Peyer's patch (tissue), 4 donors: Measurements from ENCODE around the gene LIM2. TPM values are rescaled to one million over a fixed set of nuclear protein-coding genes. Genes with fewer than 3 reads are reported as not detected.
"Not testable (repeated sequence)": the region's sequence is repeated elsewhere in the genome, so short reads cannot be mapped to it uniquely, and the experiment has no call there.

Experiments used
- DNase-seq, 3 donors: peaks; one replicate each; pipeline ENCODE4 v3.0.0-alpha.2; 2017 to 2019
- H3K27ac ChIP-seq, 4 donors: fragments of 200-600 bp; sonication (generic); one replicate each; pipeline ENCODE4 v1.5.1; 2016 to 2019
- H3K27me3 ChIP-seq, 2 donors: fragments of 200-600 bp; sonication (generic); one replicate each; pipeline ENCODE4 v1.5.1; 2019
- H3K36me3 ChIP-seq, 3 donors: fragments of 200-600 bp; sonication (generic); one replicate each; pipeline ENCODE4 v1.5.1; 2016 to 2019
- H3K4me1 ChIP-seq, 4 donors: fragments of 200-600 bp; sonication (generic); one replicate each; pipeline ENCODE4 v1.5.1; 2016 to 2019
- H3K4me3 ChIP-seq, 4 donors: fragments of 200-600 bp; sonication (generic); 1 replicate in 3 of 4; 2 replicates in 1 of 4; pipeline ENCODE4 v1.5.1; 2016 to 2019; ENCODE audit warnings: mild to moderate bottlenecking in 1 of 4
- H3K9me3 ChIP-seq, 4 donors: fragments of 200-600 bp; sonication (generic); one replicate each; pipeline ENCODE4 v1.5.1; 2016 to 2019; ENCODE audit warnings: mild to moderate bottlenecking in 1 of 4
- CTCF ChIP-seq, 6 experiments: fragments of 450-650 bp in 4 of 6; fragments of 200-600 bp in 2 of 6; sonication (generic) in 1 of 6; IDR thresholded peaks; one replicate each; pipeline ENCODE4 v1.5.1; 2017 to 2019; ENCODE audit warnings: antibody characterized with exemption in 6 of 6, mild to moderate bottlenecking in 3 of 6, moderate library complexity in 1 of 6
- POLR2A ChIP-seq, 2 donors: fragments of 450-650 bp; IDR thresholded peaks; one replicate each; pipeline ENCODE4 v1.5.1; 2017; ENCODE audit warnings: antibody characterized with exemption in 2 of 2, mild to moderate bottlenecking in 2 of 2, moderate library complexity in 2 of 2
- total RNA-seq, 4 donors: library from RNA; depleted of rRNA; stranded (reverse); fragments of >200 nt; gene quantifications; one replicate each; pipeline ENCODE4 v1.1.0, GENCODE V29; 2016

LIM2 gene
- total RNA-seq, 4 donors from 2014 or later: not detected

DNA sequence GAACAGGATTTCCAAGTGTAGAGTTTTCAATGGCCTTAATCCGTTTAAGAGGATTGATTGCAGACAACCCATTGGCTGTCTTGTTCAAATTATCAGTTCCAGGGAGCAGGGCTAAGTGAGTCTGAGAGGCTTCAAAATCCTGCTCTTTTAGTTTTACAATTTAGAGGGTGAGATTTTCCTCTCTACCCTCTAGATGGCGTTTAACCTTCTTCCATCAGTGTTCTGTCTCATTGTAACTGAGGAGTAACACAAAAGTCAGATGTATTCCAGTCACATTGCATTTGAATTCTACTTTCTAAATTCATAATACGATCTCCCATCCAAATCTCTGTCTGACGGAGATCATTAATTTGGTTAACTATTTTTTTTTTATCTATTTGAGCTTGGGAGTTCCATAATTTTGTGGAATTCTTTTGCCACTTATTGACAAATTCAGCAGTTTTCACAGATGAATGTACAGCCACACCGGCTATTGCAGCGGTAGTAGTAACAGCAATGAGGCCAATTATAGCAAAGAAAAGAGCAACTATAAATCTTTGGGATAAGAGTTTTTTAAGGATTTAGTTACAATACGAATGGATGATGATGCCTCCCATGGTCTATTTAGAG, 10.4 kb upstream of the LIM2 start:
- Histone ChIP-seq H3K27ac (no peak overlapping the region), H3K9me3 (peaks cover 0 to 10% (median 4%) of the 10 kb centered on the region in 4 donors), H3K4me3 (no peak overlapping the region), H3K36me3 (no peaks in the 10 kb centered on the region), H3K27me3 (no peaks in the 10 kb centered on the region), H3K4me1 (peaks cover 0 to 11% (median 6%) of the 10 kb centered on the region in 4 donors)
- DNase-seq: no peak
- peak; percentile 18 to 59 (median 48) for TF ChIP-seq CTCF (IDR thresholded peaks at IDR 0.05)
- no peak for TF ChIP-seq POLR2A (IDR thresholded peaks at IDR 0.05)

DNA sequence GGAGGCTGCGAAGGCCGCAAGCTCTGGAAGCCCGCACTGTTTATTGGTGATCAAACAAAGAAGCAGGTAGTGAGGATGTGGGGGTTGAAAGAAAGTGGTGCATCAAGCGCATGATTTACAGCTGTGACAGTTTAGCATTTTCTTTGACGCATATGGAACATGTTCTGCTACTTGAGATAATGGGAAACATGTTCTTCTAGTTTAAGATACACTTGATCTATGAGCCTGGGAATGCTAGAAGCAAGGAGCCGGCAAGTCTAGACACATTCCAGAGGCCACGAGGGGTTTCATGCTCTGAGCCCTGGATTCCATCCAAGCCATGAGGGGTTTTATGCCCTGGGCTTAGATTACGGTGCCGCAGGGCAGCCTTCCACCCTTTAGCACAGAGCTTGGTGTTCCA, 9.7 kb upstream of the LIM2 start:
- H3K4me1 ChIP-seq: peaks cover 0 to 11% (median 6%) of the 10 kb centered on the region in 4 donors
- not testable (repeated sequence) for H3K27ac ChIP-seq, H3K27me3 ChIP-seq, H3K36me3 ChIP-seq, H3K4me3 ChIP-seq, DNase-seq, H3K9me3 ChIP-seq

DNA sequence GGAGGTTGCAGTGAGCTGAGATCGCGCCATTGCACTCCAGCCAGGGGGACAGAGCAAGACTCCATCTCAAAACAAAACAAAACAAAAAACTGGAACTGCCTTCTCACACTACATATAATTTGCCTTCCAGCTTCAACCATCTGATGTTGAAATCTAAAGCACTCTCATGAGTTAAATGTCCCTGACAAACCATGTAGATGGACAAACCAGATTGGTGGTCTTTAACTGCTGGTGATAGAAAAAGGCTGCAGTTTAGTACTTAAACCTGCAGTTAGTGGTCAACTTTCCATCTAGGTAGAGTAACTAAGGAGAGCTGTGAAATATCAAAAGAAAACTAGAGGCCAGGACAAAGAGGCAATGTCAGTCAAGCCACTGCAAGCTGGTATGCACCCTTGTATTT, 8.4 kb upstream of the LIM2 start:
- Histone ChIP-seq H3K9me3 (no peaks in the 10 kb centered on the region), H3K27ac (no peak overlapping the region), H3K27me3 (no peaks in the 10 kb centered on the region), H3K4me3 (no peak overlapping the region), H3K36me3 (no peaks in the 10 kb centered on the region), H3K4me1 (peaks cover 0 to 11% (median 6%) of the 10 kb centered on the region in 4 donors)
- TF ChIP-seq CTCF (IDR thresholded peaks at IDR 0.05) (no peak), POLR2A (IDR thresholded peaks at IDR 0.05) (no peak)
- DNase-seq: no peak

GRCh38 chr19:51394050-51394836, 6.5 kb upstream of the LIM2 start:
- H3K27me3 ChIP-seq: no peaks in the 10 kb centered on the region
- peak overlapping the region; percentile 60 to 72 (median 66) for H3K27ac ChIP-seq
- H3K9me3 ChIP-seq: no peaks in the 10 kb centered on the region
- peak; percentile 86 to 97 (median 91) for DNase-seq
- peak overlapping the region; percentile 28 to 49 (median 46) for H3K4me3 ChIP-seq
- H3K36me3 ChIP-seq: no peaks in the 10 kb centered on the region
- peaks cover 0 to 11% (median 6%) of the 10 kb centered on the region in 4 donors for H3K4me1 ChIP-seq
- TF ChIP-seq POLR2A (IDR thresholded peaks at IDR 0.05) (no peak), CTCF (IDR thresholded peaks at IDR 0.05) (peak in 2 of 6 experiments; percentile 9 to 34)

DNA sequence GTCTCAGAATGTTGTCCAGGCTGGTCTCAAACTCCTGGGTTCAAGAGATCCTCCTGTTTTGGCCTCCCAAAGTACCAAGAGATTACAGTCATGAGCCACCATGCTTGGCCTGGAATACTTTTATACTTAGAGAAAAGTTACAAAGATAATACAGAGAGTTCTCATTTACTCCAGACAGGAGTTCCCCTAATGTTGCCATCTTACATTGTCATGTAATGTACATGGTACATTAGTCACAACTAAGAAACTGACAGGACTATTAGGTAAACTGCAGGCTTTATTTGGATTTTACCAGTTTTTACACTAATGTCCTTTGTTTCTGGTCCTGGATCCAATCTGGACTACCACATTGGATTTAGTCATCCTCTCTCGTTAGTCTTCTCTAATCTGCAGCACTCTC, 4.9 kb upstream of the LIM2 start:
- H3K27me3 ChIP-seq: no peaks in the 10 kb centered on the region
- TF ChIP-seq CTCF (IDR thresholded peaks at IDR 0.05): no peak
- TF ChIP-seq POLR2A (IDR thresholded peaks at IDR 0.05): no peak
- DNase-seq: no peak
- no peaks in the 10 kb centered on the region for H3K9me3 ChIP-seq
- no peak overlapping the region for H3K27ac ChIP-seq
- no peak overlapping the region for H3K4me3 ChIP-seq
- H3K4me1 ChIP-seq: peaks cover 0 to 11% (median 6%) of the 10 kb centered on the region in 4 donors
- H3K36me3 ChIP-seq: no peaks in the 10 kb centered on the region

DNA sequence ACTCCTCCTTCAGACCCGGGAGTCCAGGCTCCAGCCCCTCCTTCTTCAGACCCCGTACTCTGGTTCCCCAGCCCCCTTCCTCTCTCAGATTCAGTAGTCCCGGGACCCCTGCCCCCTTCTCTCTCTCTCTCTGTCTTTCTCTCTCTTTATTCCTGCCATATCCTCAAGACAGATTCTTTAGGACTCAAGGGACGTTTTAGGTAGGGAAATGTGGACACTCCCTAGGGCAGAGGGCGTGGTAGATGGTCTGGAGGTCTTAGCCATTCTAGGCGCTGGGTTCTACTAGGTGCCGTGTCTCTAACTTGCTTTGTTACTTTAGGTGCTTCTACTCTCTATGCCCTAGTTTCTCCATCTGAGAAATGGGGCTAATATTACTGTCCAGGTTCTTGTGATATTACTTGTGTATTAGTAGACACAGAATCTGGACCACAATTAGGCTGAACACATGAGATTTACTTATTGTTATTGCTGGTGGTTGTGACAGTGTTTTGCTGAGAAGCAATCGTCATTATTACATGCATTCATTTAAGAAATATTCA, 3.4 kb upstream of the LIM2 start:
- Histone ChIP-seq H3K36me3 (no peaks in the 10 kb centered on the region), H3K9me3 (no peaks in the 10 kb centered on the region), H3K4me3 (no peak overlapping the region), H3K27ac (no peak overlapping the region), H3K27me3 (no peaks in the 10 kb centered on the region), H3K4me1 (peaks cover 0 to 11% (median 6%) of the 10 kb centered on the region in 4 donors)
- TF ChIP-seq CTCF (IDR thresholded peaks at IDR 0.05) (no peak), POLR2A (IDR thresholded peaks at IDR 0.05) (no peak)
- DNase-seq: no peak
